HEK293T (cell line): ENCODE data around the gene TPX2.

Source experiments
- FOXA1 ChIP-seq: fragments of 450-650 bp; IDR thresholded peaks from 2 replicates; pipeline ENCODE4 v1.6.1; 2016; ENCODE audit warnings: mild to moderate bottlenecking
- NFRKB ChIP-seq: fragments of 450-650 bp; IDR thresholded peaks from 2 replicates; pipeline ENCODE4 v1.6.1; 2016; ENCODE audit warnings: mild to moderate bottlenecking, moderate library complexity
- SP1 ChIP-seq: fragments of 450-650 bp; IDR thresholded peaks from 2 replicates; pipeline ENCODE4 v1.6.1; 2017
- TARDBP ChIP-seq: fragments of 450-650 bp; IDR thresholded peaks from 2 replicates; pipeline ENCODE4 v1.6.1; 2016
- TF ChIP-seq, protein P1 (sequence below): fragments of 450-650 bp; IDR thresholded peaks from 2 replicates; pipeline ENCODE4 v1.6.1; 2016

- TF ChIP-seq SP1 (no peak), NFRKB (no peak), TARDBP (no peak), FOXA1 (no peak)
- TF ChIP-seq, protein P1, sequence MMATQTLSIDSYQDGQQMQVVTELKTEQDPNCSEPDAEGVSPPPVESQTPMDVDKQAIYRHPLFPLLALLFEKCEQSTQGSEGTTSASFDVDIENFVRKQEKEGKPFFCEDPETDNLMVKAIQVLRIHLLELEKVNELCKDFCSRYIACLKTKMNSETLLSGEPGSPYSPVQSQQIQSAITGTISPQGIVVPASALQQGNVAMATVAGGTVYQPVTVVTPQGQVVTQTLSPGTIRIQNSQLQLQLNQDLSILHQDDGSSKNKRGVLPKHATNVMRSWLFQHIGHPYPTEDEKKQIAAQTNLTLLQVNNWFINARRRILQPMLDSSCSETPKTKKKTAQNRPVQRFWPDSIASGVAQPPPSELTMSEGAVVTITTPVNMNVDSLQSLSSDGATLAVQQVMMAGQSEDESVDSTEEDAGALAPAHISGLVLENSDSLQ: no peak
Observed at GRCh38 chr20:31721408-31722256, 17.5 kb upstream of the TPX2 start.
